SK-MEL-5 (cell line): ENCODE measurements around the gene MAIP1. TPM values are rescaled to one million over a fixed set of nuclear protein-coding genes. Genes with fewer than 3 reads are reported as not detected.

Experiments
- DNase-seq: peaks from one replicate; pipeline ENCODE4 v3.0.0-alpha.2; 2016; ENCODE audit warnings: low read depth, low spot score
- in situ Hi-C: cut with HindIII; loops from 2 replicates; pipeline ENCODE4 v1.10.0; 2016; ENCODE audit warnings: low sequenced_read_pairs, high pct_unique_total_duplicates, low pct_unique_long_range_greater_than_20kb
- total RNA-seq: library from RNA; depleted of rRNA; stranded (reverse); fragments of >200 nt; shearing (Covaris generic); gene quantifications from 2 replicates; pipeline ENCODE4 v1.2.3, GENCODE V29; 2014

Gene MAIP1
- total RNA-seq, 1 experiment from 2014 or later, result 37.4 TPM

DNA sequence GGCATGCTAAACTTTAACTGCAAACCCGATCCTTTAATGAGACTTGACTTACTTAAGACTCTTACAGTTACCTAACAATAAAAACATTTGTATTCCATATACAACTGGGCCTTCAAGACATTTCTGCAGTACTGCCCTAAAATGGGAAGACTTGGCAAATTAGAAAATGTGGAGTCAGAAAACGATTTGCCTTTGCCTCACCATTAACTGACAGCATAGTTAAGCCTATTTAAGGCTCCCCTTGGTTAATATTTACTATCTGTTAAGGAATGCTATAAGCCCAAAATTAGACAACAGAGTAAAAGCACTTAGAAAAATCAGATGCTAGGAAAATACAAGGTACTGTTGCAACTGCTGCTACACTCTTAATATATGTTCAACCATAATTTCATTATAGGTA lies 18.8 kb upstream of the MAIP1 start:
- in situ Hi-C loops, result no loop called here
- no peak for DNase-seq

DNA sequence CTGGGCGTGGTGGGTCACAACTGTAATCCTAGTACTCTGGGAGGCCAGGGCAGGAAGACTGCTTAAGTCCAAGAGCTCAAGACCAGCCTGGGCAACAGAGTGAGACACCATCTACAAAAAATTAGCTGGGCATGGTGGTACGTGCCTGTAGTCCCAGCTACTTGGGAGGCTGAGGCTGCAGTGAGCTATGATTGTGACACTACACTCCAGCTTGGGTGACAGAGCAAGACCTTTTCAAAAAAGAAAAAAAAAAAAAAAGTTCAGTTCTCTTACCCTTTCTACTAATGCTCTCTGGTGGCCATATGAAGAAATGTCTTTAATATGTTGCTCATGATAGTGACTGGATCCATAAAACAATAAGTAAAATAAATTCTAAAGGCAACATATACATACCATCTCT lies 15.0 kb upstream of the MAIP1 start:
- peak; percentile 66 for DNase-seq

DNA sequence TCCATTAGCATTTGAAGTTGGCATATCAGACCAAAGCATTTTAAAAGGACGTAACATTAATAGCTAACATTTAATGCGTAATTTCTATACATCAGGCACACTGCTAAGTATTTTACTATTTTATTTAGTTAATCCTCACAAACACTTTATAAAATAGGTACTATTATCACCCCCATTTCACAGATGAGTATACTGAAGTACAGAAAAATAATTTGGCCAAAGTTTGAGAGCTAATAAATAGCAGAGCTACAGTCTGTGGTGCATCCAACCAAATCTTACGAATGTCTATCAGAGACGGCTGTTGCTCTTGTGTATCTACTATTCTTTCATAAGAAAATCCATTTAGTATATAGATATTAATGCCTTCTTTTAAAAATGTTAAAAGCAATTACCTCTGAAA lies 12.0 kb upstream of the MAIP1 start:
- in situ Hi-C loops, result no loop called here
- no peak for DNase-seq

More for the DNA sequence above, 15.0 kb upstream of the MAIP1 start:
- in situ Hi-C loops, result no loop called here

DNA sequence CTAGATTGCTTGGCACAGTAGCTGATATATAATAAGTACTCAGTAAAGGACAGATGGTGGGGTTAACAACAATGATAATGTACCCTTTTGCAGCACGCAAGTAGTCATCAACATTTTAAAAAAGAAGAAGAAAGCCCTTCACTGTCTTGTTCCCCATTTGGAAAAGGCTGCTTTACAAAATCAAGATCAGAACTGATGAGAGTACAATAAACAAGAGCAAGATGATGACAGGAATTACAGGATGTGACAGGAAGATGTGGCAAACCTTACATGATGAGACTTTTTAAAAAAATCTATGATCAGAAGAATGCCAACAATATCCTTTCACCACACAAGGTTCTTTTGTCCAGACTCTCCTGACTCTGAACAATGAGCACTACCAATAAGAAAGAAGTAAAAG lies 9.2 kb upstream of the MAIP1 start:
- in situ Hi-C loops, result no loop called here
- DNase-seq, result peak; percentile 82

DNA sequence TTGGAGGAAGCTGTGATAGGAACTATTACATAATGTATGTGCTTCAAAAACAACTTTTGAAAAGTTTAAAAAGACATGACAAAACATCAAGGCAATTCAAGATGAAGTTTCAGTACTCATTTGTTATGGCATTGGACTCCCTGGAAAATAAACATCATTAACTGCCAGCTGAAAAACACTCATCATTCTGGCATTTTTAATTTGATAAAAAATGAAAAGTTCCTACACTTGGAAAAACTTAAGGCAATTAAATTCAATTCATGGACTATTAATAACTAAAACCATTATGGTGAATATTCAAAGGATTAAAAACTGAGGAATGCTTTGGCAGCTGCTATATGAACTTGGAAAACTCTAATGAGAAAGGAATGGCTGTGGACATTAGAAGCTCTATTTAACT lies 8.5 kb upstream of the MAIP1 start:
- DNase-seq, result no peak
- in situ Hi-C loops, result no loop called here

DNA sequence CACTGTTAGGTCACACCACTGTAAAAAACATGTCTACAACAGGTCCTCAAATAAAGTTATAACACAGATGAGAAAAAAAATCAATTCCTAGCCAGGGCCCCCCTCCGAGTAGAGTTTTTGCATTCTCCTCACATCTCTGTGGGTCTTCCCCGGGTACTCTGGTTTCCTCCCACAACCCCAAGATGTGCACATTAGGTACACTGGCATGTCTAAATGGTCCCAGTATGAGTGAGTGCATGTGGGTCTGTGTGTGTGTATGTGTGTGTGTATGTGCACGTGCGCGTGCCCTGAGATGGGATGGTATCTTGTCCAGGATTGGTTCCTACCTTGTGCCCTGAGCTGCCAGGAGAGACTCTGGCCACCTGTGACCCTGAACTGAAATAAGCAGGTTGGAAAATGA lies 5.0 kb upstream of the MAIP1 start:
- in situ Hi-C loops, result no loop called here
- no peak for DNase-seq

GRCh38 chr2:199951023-199951422 lies 4.4 kb upstream of the MAIP1 start:
- no peak for DNase-seq
- in situ Hi-C loops, result no loop called here

GRCh38 chr2:199955007-199955338 lies 409 bp upstream of the MAIP1 start:
- in situ Hi-C loops, result no loop called here
- peak; percentile 58 for DNase-seq

GRCh38 chr2:199956062-199956380 lies 639 bp downstream of the MAIP1 start:
- no peak for DNase-seq

GRCh38 chr2:199958014-199958413 lies 2.6 kb downstream of the MAIP1 start:
- in situ Hi-C loops, result no loop called here
- no peak for DNase-seq

More at GRCh38 chr2:199956062-199956380, 639 bp downstream of the MAIP1 start:
- in situ Hi-C loops, result no loop called here

- in situ Hi-C loops, result no loop called here
- DNase-seq, result no peak
Observed at GRCh38 chr2:199962203-199962602, 6.8 kb downstream of the MAIP1 start.

- no peak for DNase-seq
- in situ Hi-C loops, result no loop called here
Observed at GRCh38 chr2:199966405-199966804, 11.0 kb downstream of the MAIP1 start.

DNA sequence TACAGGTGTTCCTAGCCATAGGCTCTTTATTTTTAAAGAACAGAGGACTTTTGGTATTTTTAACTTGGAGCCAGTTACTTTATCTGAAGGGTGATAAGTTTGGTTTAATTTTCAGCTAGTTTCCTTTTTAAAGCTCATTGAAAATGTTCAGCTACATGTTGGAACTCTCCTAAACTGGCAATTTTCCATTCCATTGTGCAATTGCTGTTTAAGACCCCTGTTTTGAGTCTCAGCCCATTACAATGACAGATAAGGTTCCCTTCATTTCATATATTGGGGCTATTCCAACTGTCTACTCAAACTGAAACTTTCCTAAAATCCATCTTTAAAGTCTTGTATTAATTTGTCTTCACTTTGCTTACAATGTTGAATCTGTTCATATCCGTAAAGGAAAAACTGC lies 11.6 kb downstream of the MAIP1 start:
- in situ Hi-C loops, result no loop called here
- DNase-seq, result no peak

- in situ Hi-C loops, result no loop called here
- no peak for DNase-seq
Observed at GRCh38 chr2:199968126-199968525, 12.7 kb downstream of the MAIP1 start.

DNA sequence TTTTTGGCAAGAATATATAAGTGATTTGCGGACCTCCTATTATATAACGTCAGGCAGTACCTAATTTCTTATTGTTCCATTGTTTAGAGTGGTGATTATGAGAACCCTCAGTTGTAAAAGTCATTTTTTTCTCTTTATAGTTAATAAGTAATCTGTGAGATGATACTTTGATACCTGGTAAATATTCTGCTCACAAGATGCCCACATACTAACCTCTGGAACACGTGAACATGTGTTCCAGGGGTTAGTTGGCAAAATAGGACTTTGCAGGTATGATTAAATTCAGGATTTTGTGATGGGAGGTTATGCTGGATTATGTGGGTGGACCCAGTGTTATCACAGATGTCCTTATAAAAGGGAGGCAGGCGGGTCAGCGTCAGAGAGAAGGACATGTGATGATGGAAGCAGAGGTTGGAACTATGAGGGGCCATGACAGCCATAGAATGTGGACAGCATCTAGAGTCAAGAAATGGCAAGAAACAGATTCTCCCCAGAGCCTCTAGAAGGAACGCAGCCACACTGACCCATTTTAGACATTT lies 16.8 kb downstream of the MAIP1 start:
- in situ Hi-C loops, result no loop called here

DNA sequence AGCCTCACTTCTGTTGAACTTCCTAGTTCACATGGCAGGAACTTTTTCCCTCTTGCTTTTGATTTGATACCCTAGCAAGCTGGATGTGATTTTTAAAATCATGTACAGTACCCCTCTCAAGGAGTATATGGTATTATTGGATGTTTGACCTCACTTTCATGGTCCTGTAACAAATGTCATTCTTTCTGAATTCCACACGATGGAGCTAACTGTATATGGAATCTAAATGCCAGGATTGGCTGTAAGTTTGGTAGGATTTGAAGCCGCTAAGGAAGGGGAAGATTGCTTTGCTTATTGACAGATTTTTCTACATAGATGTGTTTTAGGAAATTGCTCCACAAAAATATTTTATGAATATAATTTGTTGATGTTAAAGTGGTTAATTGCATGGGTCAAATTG lies 18.3 kb downstream of the MAIP1 start:
- in situ Hi-C loops, result no loop called here
- peak; percentile 54 for DNase-seq

More for the DNA sequence above, 16.8 kb downstream of the MAIP1 start:
- DNase-seq, result no peak

- in situ Hi-C loops, result no loop called here
- DNase-seq, result no peak
Observed at GRCh38 chr2:199975273-199975895, 20.0 kb downstream of the MAIP1 start.

DNA sequence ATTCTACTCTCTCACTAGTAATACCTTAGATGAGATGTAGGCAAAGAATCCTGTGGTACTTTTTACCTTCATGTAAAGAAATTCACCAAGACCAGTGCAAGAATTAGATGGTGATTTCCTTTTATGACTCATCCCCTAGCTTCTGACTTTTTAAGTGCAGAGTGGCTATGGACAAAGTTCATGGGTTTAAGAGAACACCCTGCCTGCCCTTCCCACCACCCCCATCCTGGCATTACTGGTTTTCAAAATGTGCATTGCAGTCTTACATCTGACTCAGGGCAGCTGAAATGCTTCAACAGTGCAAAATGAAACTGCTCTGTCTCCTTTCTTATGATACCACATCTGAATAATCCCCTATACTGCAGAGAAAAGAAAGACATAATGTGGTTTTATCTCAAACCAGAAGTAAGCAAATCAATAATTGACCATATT lies 22.6 kb downstream of the MAIP1 start:
- DNase-seq, result no peak
- in situ Hi-C loops, result no loop called here

DNA sequence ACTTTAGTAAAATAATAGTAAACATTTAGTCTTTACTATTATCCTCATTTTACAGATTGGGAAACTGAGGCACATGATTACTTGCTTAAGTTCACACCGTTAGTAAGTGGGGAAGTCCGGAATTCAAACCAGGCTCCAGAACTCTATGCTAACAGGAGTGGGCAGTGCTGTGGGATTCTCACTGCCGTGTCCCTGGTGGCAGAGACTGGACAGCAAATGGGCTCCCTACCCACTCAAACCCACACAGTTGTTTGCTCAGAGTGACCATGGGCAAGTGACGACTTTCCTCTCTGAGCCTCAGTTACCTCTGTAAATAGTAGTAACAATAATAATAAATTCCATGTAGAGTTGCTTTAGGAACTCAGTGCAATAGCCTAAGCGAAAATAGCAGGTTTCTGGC lies 24.0 kb downstream of the MAIP1 start:
- no peak for DNase-seq
- in situ Hi-C loops, result no loop called here
